SKM-1 treated with dmso at 0.1 percent for 144 hours (cell line): Measurements from ENCODE around the gene PCDH17.

ENCODE experiments used
- DNase-seq: peaks from one replicate; lab custom pipeline; 2025; ENCODE audit not compliant: unreplicated experiment; lab: John Stamatoyannopoulos, UW

Gene PCDH17

DNA sequence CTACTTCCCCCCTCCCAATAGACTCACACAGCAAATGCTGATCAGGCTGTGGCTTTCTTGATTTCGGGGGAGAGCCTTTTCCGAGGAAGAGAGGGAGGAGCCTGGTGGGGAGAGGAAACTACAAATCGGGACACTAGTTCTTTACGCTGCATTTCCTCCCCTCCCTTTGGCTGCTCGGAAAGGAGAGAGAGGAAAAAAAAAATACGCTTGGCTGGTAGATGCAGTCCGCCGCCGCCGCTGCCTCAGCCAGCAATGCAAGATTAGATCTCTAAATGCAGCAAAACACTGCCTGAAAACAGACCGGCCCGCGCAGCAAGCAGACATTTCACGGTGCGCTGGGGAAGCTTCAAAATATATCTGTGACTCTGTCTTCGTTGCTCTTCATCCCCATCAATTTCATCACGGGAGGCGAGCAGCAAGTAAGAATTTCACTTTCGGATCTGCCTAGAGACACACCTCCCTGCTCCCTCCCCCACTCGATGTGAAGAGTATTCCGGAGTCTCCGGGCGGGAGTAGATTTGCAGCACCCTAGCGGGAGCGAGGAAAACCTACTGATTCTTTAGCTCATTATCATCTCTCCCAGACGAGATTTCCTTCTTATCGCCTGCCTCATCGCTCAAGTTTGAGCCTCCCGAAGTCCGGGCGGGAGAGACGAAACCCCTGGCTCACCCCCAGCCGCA is at the start of gene PCDH17:
Gene PCDH17, plus strand, starts transcription at position 149 of the 680 bp plus-strand sequence. CDS start 803 bp downstream, outside the sequence.
- DNase-seq: no peak

GRCh38 chr13:57582032-57582431 is 49.5 kb upstream of the PCDH17 start:
- no peak for DNase-seq

GRCh38 chr13:57583529-57583928 is 48.0 kb upstream of the PCDH17 start:
- DNase-seq: no peak

GRCh38 chr13:57588639-57589038 is 42.9 kb upstream of the PCDH17 start:
- no peak for DNase-seq

- DNase-seq: no peak
Observed at GRCh38 chr13:57595775-57596174, 35.8 kb upstream of the PCDH17 start.

DNA sequence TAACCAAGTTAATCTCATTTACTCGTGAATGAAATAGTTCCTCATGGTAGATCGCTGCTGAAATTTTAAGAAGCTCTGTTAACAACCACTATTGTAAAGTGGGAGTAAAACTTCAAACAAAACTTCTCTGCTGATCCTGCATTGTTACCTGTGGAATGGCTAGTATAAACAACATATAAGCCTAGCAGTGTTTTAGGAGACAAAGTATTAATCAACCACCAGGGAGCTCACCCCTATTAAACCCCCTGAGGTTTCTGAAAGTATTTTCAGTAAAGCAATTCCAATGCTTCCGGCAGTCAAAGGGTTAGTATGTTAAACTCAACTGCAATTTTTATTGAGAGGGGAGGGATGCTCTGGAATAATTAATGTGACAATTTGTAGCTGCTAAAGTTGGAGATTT is 30.0 kb upstream of the PCDH17 start:
- DNase-seq: no peak

- no peak for DNase-seq
Observed at GRCh38 chr13:57604442-57604841, 27.1 kb upstream of the PCDH17 start.

GRCh38 chr13:57611969-57612368 is 19.6 kb upstream of the PCDH17 start:
- no peak for DNase-seq

GRCh38 chr13:57612568-57612967 is 19.0 kb upstream of the PCDH17 start:
- DNase-seq: no peak

GRCh38 chr13:57624565-57625435 is 6.7 kb upstream of the PCDH17 start:
- DNase-seq: peak; percentile 45

DNA sequence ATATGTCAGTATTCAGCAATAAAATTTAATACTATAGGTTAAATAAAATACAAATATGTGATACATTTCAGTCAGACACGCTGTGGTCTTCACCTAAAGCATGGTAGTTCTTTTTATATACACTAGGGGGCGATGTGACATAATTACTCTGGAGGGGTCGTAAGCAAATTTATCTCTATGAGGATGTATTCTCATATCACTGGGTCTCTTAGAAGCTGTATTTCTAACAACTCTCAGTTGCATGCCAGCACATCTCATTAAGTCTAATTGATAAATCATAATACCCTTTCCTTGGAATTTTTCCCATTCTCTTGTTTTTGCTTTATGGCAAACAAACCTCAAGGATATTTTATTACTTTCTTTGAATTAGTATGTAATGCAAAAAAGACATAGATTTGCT is 3.9 kb upstream of the PCDH17 start:
- peak; percentile 25 for DNase-seq

GRCh38 chr13:57629391-57629804 is 2.1 kb upstream of the PCDH17 start:
- DNase-seq: no peak

GRCh38 chr13:57629821-57630235 is 1.7 kb upstream of the PCDH17 start:
- DNase-seq: peak; percentile 52

DNA sequence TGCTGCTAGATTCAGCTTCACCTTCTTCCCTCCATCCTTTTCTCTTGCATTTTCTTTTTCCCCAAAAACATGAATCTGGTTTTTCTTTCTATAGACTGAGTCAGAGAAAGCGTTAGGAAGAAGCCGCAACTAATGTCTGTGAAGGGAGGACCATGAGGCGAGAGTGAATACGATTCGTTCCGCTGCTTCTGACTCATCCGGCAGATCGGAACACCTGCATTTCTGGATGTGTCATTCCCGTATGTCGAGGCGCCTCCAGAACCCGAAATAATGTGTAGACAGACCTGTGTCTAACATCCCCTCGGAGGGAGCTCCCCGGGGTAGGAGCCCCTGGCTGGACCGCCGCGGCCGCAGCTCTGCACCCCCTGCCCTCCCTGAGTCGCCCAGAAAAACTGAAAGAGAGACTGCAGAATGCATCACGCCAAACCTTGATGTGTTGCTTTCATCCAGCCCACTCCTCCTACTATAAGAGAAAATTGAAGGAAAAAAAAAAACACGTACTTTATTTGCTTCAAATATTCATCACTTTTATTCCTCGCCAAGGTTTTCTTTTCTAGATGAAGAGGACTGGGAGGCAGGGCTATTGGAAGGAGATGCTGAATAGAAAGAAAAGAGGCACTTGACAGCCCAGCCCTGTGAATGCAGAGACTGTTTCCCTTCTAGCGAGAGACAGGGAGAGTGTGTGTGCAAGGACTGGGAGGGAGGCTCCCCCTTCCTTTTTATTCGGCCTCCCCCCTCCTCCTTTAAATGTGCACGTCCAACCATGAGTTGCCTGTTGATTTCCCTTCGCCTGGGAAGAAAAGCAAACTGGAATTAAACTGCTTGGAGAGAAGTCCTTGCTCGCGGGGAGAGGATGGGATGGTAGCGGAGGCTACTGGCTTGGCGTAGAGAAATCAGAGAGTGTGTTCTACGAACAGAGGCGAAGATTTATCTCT is 616 bp upstream of the PCDH17 start:
- DNase-seq: no peak

DNA sequence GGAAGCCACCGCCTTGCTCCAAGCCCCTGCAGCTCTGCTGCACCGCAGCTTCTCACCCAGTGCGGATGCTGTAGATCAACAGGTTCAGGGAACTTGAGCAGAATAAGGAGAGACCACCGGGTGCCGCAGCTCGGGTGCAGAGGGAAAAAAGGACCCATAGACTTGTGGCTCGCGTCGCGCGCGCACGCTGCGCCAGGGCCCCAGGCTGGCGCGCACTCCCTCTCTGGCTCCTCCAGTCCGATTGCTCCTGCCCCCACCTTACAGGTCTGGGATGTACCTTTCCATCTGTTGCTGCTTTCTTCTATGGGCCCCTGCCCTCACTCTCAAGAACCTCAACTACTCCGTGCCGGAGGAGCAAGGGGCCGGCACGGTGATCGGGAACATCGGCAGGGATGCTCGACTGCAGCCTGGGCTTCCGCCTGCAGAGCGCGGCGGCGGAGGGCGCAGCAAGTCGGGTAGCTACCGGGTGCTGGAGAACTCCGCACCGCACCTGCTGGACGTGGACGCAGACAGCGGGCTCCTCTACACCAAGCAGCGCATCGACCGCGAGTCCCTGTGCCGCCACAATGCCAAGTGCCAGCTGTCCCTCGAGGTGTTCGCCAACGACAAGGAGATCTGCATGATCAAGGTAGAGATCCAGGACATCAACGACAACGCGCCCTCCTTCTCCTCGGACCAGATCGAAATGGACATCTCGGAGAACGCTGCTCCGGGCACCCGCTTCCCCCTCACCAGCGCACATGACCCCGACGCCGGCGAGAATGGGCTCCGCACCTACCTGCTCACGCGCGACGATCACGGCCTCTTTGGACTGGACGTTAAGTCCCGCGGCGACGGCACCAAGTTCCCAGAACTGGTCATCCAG is 964 bp downstream of the PCDH17 start:
- DNase-seq: no peak

DNA sequence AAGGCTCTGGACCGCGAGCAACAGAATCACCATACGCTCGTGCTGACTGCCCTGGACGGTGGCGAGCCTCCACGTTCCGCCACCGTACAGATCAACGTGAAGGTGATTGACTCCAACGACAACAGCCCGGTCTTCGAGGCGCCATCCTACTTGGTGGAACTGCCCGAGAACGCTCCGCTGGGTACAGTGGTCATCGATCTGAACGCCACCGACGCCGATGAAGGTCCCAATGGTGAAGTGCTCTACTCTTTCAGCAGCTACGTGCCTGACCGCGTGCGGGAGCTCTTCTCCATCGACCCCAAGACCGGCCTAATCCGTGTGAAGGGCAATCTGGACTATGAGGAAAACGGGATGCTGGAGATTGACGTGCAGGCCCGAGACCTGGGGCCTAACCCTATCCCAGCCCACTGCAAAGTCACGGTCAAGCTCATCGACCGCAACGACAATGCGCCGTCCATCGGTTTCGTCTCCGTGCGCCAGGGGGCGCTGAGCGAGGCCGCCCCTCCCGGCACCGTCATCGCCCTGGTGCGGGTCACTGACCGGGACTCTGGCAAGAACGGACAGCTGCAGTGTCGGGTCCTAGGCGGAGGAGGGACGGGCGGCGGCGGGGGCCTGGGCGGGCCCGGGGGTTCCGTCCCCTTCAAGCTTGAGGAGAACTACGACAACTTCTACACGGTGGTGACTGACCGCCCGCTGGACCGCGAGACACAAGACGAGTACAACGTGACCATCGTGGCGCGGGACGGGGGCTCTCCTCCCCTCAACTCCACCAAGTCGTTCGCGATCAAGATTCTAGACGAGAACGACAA is 1.8 kb downstream of the PCDH17 start:
- no peak for DNase-seq

DNA sequence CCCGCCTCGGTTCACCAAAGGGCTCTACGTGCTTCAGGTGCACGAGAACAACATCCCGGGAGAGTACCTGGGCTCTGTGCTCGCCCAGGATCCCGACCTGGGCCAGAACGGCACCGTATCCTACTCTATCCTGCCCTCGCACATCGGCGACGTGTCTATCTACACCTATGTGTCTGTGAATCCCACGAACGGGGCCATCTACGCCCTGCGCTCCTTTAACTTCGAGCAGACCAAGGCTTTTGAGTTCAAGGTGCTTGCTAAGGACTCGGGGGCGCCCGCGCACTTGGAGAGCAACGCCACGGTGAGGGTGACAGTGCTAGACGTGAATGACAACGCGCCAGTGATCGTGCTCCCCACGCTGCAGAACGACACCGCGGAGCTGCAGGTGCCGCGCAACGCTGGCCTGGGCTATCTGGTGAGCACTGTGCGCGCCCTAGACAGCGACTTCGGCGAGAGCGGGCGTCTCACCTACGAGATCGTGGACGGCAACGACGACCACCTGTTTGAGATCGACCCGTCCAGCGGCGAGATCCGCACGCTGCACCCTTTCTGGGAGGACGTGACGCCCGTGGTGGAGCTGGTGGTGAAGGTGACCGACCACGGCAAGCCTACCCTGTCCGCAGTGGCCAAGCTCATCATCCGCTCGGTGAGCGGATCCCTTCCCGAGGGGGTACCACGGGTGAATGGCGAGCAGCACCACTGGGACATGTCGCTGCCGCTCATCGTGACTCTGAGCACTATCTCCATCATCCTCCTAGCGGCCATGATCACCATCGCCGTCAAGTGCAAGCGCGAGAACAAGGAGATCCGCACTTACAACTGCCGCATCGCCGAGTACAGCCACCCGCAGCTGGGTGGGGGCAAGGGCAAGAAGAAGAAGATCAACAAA is 2.6 kb downstream of the PCDH17 start:
- DNase-seq: no peak

DNA sequence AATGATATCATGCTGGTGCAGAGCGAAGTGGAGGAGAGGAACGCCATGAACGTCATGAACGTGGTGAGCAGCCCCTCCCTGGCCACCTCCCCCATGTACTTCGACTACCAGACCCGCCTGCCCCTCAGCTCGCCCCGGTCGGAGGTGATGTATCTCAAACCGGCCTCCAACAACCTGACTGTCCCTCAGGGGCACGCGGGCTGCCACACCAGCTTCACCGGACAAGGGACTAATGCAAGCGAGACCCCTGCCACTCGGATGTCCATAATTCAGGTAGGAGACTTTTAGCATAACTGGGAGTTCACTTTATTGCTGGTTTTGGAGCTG is 3.3 kb downstream of the PCDH17 start:
- DNase-seq: no peak
